Mammary epithelial cell (primary cell): ENCODE measurements around the gene HYAL2.

Experiments
- EZH2 ChIP-seq: IDR thresholded peaks from 2 replicates; pipeline ENCODE4 v1.6.1; 2012; ENCODE audit warnings: low read length, inconsistent platforms, borderline replicate concordance
- TF ChIP-seq, protein P1 (sequence below), 2 donors: IDR thresholded peaks in 1 of 2; conservative IDR thresholded peaks in 1 of 2; 2 replicates each; pipeline ENCODE4 v1.5.1; 2011 to 2012; ENCODE audit warnings: inconsistent platforms in 2 of 2, low read length in 2 of 2, mild to moderate bottlenecking in 2 of 2, control low read depth in 1 of 2, low read depth in 1 of 2; ENCODE audit not compliant: insufficient read depth in 1 of 2; ENCODE audit errors: extremely low read depth in 1 of 2

GRCh38 chr3:50322386-50323091 lies at the start of gene HYAL2:
- TF ChIP-seq, protein P1, sequence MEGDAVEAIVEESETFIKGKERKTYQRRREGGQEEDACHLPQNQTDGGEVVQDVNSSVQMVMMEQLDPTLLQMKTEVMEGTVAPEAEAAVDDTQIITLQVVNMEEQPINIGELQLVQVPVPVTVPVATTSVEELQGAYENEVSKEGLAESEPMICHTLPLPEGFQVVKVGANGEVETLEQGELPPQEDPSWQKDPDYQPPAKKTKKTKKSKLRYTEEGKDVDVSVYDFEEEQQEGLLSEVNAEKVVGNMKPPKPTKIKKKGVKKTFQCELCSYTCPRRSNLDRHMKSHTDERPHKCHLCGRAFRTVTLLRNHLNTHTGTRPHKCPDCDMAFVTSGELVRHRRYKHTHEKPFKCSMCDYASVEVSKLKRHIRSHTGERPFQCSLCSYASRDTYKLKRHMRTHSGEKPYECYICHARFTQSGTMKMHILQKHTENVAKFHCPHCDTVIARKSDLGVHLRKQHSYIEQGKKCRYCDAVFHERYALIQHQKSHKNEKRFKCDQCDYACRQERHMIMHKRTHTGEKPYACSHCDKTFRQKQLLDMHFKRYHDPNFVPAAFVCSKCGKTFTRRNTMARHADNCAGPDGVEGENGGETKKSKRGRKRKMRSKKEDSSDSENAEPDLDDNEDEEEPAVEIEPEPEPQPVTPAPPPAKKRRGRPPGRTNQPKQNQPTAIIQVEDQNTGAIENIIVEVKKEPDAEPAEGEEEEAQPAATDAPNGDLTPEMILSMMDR (conservative IDR thresholded peaks at IDR 0.05 in 1 of 2, IDR thresholded peaks at IDR 0.05 in 1 of 2; ENCODE audit: extremely low read depth in 1 of 2, insufficient read depth in 1 of 2, low read depth in 1 of 2, low read length in 2 of 2), result no peak
- no peak for TF ChIP-seq EZH2
